DOHH2 (cell line): Measurements from ENCODE around the gene YTHDF2.

Source experiments
- H3F3A ChIP-seq: fragments of 200-600 bp; sonication (generic), shearing (Covaris generic); 2 replicates; pipeline ENCODE4 v1.6.0; 2016; ENCODE audit warnings: antibody characterized with exemption, mild to moderate bottlenecking; ENCODE audit not compliant: control insufficient read depth, insufficient read depth
- H3K27ac ChIP-seq: fragments of 200-600 bp; sonication (generic); 2 replicates; pipeline ENCODE4 v1.5.1; 2014; ENCODE audit warnings: low read depth, mild to moderate bottlenecking, low read length, moderate library complexity
- H3K27me3 ChIP-seq: fragments of 200-600 bp; sonication (generic); 2 replicates; pipeline ENCODE4 v1.6.1; 2014; ENCODE audit warnings: mild to moderate bottlenecking, low read length, mixed read lengths; ENCODE audit not compliant: control insufficient read depth
- H3K36me3 ChIP-seq: fragments of 200-600 bp; sonication (generic); 2 replicates; pipeline ENCODE4 v1.6.1; 2014; ENCODE audit warnings: mild to moderate bottlenecking, low read length, moderate library complexity, mixed read lengths; ENCODE audit not compliant: control insufficient read depth
- H3K4me1 ChIP-seq: fragments of 200-600 bp; sonication (generic); 2 replicates; pipeline ENCODE4 v1.6.1; 2014; ENCODE audit warnings: mild to moderate bottlenecking, low read length, mixed read lengths; ENCODE audit not compliant: control insufficient read depth
- H3K4me2 ChIP-seq: fragments of 200-600 bp; sonication (generic); 2 replicates; pipeline ENCODE4 v1.6.0; 2014; ENCODE audit warnings: mild to moderate bottlenecking, low read length, moderate library complexity
- H3K4me3 ChIP-seq: fragments of 200-600 bp; sonication (generic); 2 replicates; pipeline ENCODE4 v1.5.1; 2014; ENCODE audit warnings: mild to moderate bottlenecking, low read length, mixed read lengths
- H3K79me2 ChIP-seq: fragments of 200-600 bp; sonication (generic); 2 replicates; pipeline ENCODE4 v1.6.1; 2014; ENCODE audit warnings: mild to moderate bottlenecking, low read length, mixed read lengths; ENCODE audit not compliant: control insufficient read depth
- H3K9me2 ChIP-seq: fragments of 200-600 bp; sonication (generic); replicated peaks from 2 replicates; pipeline ENCODE4 v1.6.1; 2014; ENCODE audit warnings: mild to moderate bottlenecking, low read length, mixed read lengths; ENCODE audit not compliant: control insufficient read depth
- H3K9me3 ChIP-seq: fragments of 200-600 bp; sonication (generic); 2 replicates; pipeline ENCODE4 v1.6.1; 2014; ENCODE audit warnings: antibody characterized with exemption, low read length, mixed read lengths; ENCODE audit not compliant: control insufficient read depth, insufficient read depth
- H4K20me1 ChIP-seq: fragments of 200-600 bp; sonication (generic); 2 replicates; pipeline ENCODE4 v1.6.0; 2014; ENCODE audit warnings: low read depth, mild to moderate bottlenecking, antibody characterized with exemption, low read length, moderate library complexity; ENCODE audit not compliant: control insufficient read depth, insufficient read depth
- CTCF ChIP-seq: fragments of 200-600 bp; sonication (generic); IDR thresholded peaks from one replicate; pipeline ENCODE4 v1.5.1; 2014; ENCODE audit warnings: antibody characterized with exemption, mild to moderate bottlenecking, low read depth, low read length; ENCODE audit not compliant: poor library complexity, severe bottlenecking
- EZH2phosphoT487 ChIP-seq: fragments of 200-600 bp; sonication (generic); IDR thresholded peaks from 2 replicates; pipeline ENCODE4 v1.6.1; 2017; ENCODE audit warnings: borderline replicate concordance, mild to moderate bottlenecking, antibody characterized with exemption, low read length, moderate library complexity, mixed read lengths

YTHDF2 gene

GRCh38 chr1:28776341-28776740 is 39.6 kb downstream of the YTHDF2 start:
- no peaks in the 10 kb centered on the region; the same call in 1 of the 2 replicates for H3K79me2 ChIP-seq

DNA sequence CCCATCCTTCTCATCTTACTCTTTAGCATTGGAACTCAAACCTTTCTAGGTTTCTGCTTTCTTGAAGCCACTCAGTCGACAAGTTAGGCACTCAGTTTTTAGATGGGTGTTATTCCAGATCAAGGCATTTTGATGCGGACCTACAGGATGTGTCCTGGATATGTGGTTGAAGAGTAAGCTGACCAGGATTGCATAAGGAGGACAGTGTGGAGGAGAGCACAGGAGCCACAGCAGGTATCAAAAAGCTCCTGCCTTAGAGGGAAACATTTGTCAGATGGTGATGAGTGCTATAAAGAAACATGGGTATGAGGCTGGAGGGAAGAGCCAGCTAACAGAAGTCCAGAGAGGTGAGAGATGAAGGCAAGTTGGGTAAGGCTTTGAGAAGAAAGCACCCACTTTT is 41.3 kb downstream of the YTHDF2 start:
- Histone ChIP-seq H3K27me3 (no peaks in the 10 kb centered on the region), H3K4me2 (no peak overlapping the region), H3K36me3 (peaks cover 9% of the 10 kb centered on the region; the same call in 1 of the 2 replicates), H3K4me1 (no peaks in the 10 kb centered on the region), H4K20me1 (0 out of 2 replicates have a peak, but pooled peaks cover 7% of the 10 kb centered on the region), H3K79me2 (no peaks in the 10 kb centered on the region), H3K9me2 (no peaks in the 10 kb centered on the region), H3K9me3 (no peaks in the 10 kb centered on the region), H3K27ac (no peak overlapping the region), H3F3A (peaks cover 12% of the 10 kb centered on the region), H3K4me3 (no peak overlapping the region)
- TF ChIP-seq EZH2phosphoT487 (no peak), CTCF (no peak)

More at GRCh38 chr1:28776341-28776740, 39.6 kb downstream of the YTHDF2 start:
- Histone ChIP-seq H3K27ac (no peak overlapping the region), H3K4me2 (no peak overlapping the region), H3K36me3 (peaks cover 21% of the 10 kb centered on the region), H4K20me1 (0 out of 2 replicates have a peak, but pooled peaks cover 10% of the 10 kb centered on the region), H3K4me3 (no peak overlapping the region), H3F3A (peaks cover 24% of the 10 kb centered on the region), H3K27me3 (no peaks in the 10 kb centered on the region), H3K9me2 (no peaks in the 10 kb centered on the region), H3K4me1 (no peaks in the 10 kb centered on the region), H3K9me3 (no peaks in the 10 kb centered on the region)
- no peak for TF ChIP-seq CTCF
- no peak for TF ChIP-seq EZH2phosphoT487

DNA sequence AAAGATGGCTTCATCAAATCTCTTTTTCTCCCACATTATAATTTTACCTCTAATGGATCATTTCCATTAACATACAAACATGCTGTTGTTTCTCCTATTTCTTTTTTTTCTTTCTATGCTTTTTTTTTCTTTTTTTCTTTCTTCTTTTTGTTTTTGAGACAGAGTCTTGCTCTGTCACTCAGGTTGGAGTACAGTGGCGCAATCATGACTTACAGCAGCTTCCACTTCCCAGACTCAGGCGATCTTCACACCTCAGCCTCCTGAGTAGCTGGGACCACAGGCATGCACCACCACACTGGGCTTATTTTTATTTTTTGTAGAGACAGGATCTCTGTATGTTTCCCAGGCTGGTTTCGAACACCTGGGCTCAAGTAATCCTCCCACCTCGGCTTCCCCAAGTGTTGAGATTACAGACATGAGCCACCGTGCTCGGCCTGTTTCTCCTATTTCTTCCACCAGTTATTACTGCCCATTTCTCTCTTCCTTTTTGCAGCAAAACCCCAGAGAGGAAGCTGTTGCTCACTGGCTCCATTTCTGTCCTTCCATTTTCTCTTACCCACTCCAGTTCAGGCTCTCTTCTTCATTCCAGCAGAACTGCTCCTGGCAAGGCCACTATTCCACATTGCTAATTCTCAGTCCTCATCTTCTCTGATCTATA is 43.1 kb downstream of the YTHDF2 start:
- no peak overlapping the region for H3K4me3 ChIP-seq
- no peaks in the 10 kb centered on the region for H3K9me3 ChIP-seq
- no peaks in the 10 kb centered on the region for H3K79me2 ChIP-seq
- 0 out of 2 replicates have a peak, but pooled peaks cover 4% of the 10 kb centered on the region for H4K20me1 ChIP-seq
- no peak for TF ChIP-seq CTCF
- no peak overlapping the region for H3K27ac ChIP-seq
- H3F3A ChIP-seq = peaks cover 5% of the 10 kb centered on the region
- H3K4me1 ChIP-seq = peaks cover 2% of the 10 kb centered on the region
- H3K27me3 ChIP-seq = no peaks in the 10 kb centered on the region
- no peaks in the 10 kb centered on the region for H3K36me3 ChIP-seq
- H3K4me2 ChIP-seq = no peak overlapping the region
- H3K9me2 ChIP-seq = no peaks in the 10 kb centered on the region
